Measurements from ENCODE around the gene PIRT. TPM values are rescaled to one million over a fixed set of nuclear protein-coding genes. Genes with fewer than 3 reads are reported as not detected.

Gene PIRT
- total RNA-seq, 4 donors from 2014 or later: not detected

DNA sequence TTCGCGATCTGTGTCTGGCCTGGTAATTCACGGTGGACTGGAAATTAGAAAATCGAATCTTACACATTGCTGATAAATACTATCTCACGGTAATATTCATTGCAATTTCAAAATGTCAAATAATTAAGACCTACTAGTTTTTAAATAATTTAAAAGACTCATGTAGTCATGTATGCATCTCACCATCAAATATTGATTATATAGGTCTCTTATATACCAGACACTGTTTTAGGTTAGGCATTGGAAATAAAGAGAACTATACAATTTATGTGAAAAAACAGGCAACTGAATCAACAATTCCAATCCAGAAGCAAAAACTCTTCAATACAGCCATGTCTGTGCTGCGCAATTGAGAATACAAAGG, 7.5 kb upstream of the PIRT start:
- TF ChIP-seq, protein P1, sequence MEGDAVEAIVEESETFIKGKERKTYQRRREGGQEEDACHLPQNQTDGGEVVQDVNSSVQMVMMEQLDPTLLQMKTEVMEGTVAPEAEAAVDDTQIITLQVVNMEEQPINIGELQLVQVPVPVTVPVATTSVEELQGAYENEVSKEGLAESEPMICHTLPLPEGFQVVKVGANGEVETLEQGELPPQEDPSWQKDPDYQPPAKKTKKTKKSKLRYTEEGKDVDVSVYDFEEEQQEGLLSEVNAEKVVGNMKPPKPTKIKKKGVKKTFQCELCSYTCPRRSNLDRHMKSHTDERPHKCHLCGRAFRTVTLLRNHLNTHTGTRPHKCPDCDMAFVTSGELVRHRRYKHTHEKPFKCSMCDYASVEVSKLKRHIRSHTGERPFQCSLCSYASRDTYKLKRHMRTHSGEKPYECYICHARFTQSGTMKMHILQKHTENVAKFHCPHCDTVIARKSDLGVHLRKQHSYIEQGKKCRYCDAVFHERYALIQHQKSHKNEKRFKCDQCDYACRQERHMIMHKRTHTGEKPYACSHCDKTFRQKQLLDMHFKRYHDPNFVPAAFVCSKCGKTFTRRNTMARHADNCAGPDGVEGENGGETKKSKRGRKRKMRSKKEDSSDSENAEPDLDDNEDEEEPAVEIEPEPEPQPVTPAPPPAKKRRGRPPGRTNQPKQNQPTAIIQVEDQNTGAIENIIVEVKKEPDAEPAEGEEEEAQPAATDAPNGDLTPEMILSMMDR (IDR thresholded peaks at IDR 0.05): no peak
- no peak for TF ChIP-seq POLR2A (IDR thresholded peaks at IDR 0.05)
- Histone ChIP-seq H3K36me3 (no peaks in the 10 kb centered on the region), H3K27me3 (no peaks in the 10 kb centered on the region), H3K4me3 (peak overlapping the region; percentile 27 to 62 (median 56)), H3K9me3 (no peaks in the 10 kb centered on the region), H3K27ac (peak overlapping the region in 1 of 4 donors; percentile 69), H3K4me1 (peaks cover 3 to 21% (median 5%) of the 10 kb centered on the region in 3 donors)
- intact Hi-C loops (cut with DNase I): loop anchor here (2.0 to 10.0 kb wide), 2 partner anchors 109 to 201 kb away; no protein-coding TSS in a partner anchor
- DNase-seq: no peak
- WGBS, 2 donors: 17 to 20% methylated on average over 6 of the region's 6 CpGs

DNA sequence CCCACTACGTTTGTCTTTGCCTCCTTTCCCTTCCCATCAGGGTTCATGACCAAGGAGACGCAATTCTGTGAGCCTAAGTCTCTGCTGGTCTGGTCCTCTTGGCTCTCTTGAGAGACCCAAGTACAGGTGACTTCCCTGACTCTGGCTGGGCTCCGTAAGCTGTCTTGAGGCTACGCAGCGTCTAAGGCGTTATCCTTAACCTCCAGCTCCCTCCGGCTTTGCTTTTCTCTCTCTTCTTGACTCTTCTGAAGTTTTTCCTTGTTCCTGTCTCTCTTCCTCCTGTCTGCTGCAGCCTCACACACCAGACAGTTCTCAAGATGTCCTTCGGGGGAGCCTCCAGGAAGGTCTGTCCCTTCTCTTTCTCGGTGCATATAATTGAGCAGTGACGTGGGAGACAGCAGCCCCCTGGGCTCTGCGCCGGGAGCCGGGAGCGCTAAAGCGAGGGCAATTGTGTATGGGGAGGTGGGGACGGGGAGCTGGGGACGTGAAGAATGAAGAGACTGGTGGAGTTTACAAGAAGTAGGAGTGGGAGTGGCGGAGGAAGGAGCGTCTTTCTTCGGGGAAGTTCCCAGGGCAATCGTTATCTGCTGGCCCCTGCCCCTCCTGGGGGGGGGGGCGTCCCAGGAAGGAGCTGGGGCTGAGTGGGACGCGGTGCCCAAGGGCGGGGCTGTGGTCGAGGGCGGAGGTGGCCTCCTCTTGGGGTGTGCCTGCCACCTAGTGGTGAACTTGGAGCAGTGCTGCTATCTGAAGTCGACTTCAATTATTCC, 6.9 kb upstream of the PIRT start:
- peak overlapping the region in 3 of 4 donors; percentile 34 to 77 (median 69) for H3K27ac ChIP-seq
- no peak for TF ChIP-seq POLR2A (IDR thresholded peaks at IDR 0.05)
- TF ChIP-seq, protein P1 (IDR thresholded peaks at IDR 0.05): peak; percentile 95 to 99 (median 98)
- H3K9me3 ChIP-seq: no peaks in the 10 kb centered on the region
- 8 to 9% methylated on average over 24 to 27 of the region's 28 CpGs for WGBS, 2 donors
- DNase-seq: no peak
- intact Hi-C loops (cut with DNase I): loop anchor here (2.0 to 10.0 kb wide), 3 partner anchors 68 to 200 kb away; no protein-coding TSS in a partner anchor
- H3K36me3 ChIP-seq: no peaks in the 10 kb centered on the region
- no peaks in the 10 kb centered on the region for H3K27me3 ChIP-seq
- H3K4me3 ChIP-seq: peak overlapping the region; percentile 27 to 62 (median 56)
- H3K4me1 ChIP-seq: peaks cover 3 to 21% (median 5%) of the 10 kb centered on the region in 3 donors

DNA sequence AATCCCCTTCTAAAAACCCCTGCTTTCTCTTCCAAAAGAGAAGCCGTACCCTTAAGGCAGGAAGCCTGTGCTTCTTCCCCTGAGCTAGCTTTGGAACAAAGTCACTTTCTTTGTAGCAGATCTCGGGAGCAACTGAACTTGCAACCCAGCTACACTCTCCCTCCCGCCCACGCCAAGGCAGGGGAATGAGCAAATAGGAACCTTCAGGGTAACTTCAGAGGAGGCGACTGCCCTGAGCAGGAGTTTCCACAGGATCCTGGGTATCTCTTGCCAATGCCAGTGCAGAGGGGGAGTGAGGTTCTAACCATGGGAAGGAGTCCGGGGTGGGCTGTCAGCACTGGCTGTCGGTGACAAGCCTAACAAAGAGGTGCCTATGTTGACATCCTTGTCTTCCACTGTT, 5.9 kb upstream of the PIRT start:
- no peak for DNase-seq
- no peaks in the 10 kb centered on the region for H3K9me3 ChIP-seq
- no peaks in the 10 kb centered on the region for H3K27me3 ChIP-seq
- no peak overlapping the region for H3K4me3 ChIP-seq
- TF ChIP-seq, protein P1 (IDR thresholded peaks at IDR 0.05): no peak
- TF ChIP-seq POLR2A (IDR thresholded peaks at IDR 0.05): no peak
- no peaks in the 10 kb centered on the region for H3K36me3 ChIP-seq
- intact Hi-C loops (cut with DNase I): loop anchor here (2.0 to 10.0 kb wide), 3 partner anchors 67 to 199 kb away; no protein-coding TSS in a partner anchor
- H3K4me1 ChIP-seq: peaks cover 3 to 21% (median 5%) of the 10 kb centered on the region in 3 donors
- 53 to 57% methylated on average over 2 to 7 of the region's 7 CpGs for WGBS, 2 donors
- no peak overlapping the region for H3K27ac ChIP-seq

DNA sequence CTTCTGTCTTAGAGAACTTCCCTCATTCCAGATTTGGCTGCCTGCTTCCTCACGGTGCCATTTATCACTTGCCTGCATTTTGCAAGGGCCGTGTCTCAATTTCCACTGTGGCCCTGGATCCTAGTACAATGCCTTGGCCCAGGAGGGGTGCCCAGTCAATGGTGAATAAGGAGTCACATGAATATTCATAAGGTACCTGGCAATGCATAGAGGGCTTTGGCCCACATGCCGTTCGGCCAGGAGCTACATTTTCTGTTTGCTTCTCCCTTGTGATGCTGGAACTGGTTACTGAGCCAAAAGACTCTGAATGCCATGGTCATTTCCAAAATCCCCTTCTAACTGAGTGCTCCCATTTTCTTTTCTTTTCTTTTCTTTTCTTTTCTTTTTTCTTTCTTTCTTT, 4.8 kb upstream of the PIRT start:
- TF ChIP-seq POLR2A (IDR thresholded peaks at IDR 0.05): no peak
- TF ChIP-seq, protein P1 (IDR thresholded peaks at IDR 0.05): no peak
- H3K27me3 ChIP-seq: no peaks in the 10 kb centered on the region
- H3K36me3 ChIP-seq: no peaks in the 10 kb centered on the region
- H3K9me3 ChIP-seq: no peaks in the 10 kb centered on the region
- 42 to 64% methylated on average over 4 of the region's 4 CpGs for WGBS, 2 donors
- H3K4me3 ChIP-seq: no peak overlapping the region
- intact Hi-C loops (cut with DNase I): loop anchor here (5.0 to 10.0 kb wide), 2 partner anchors 65 to 198 kb away; no protein-coding TSS in a partner anchor
- peaks cover 3 to 21% (median 5%) of the 10 kb centered on the region in 3 donors for H3K4me1 ChIP-seq
- DNase-seq: no peak
- no peak overlapping the region for H3K27ac ChIP-seq

- 69 to 73% methylated on average over 4 to 5 of the region's 5 CpGs for WGBS, 2 donors
- intact Hi-C loops (cut with DNase I): no loop called here
- no peak for TF ChIP-seq POLR2A (IDR thresholded peaks at IDR 0.05)
- TF ChIP-seq, protein P1 (IDR thresholded peaks at IDR 0.05): no peak
- Histone ChIP-seq H3K36me3 (no peaks in the 10 kb centered on the region), H3K27ac (no peak overlapping the region), H3K27me3 (peaks cover 0 to 4% (median 0%) of the 10 kb centered on the region in 4 donors), H3K4me3 (no peak overlapping the region), H3K9me3 (no peaks in the 10 kb centered on the region), H3K4me1 (peaks cover 0 to 2% (median 0%) of the 10 kb centered on the region in 3 donors)
- no peak for DNase-seq
Observed at GRCh38 chr17:10838682-10839081, 795 bp upstream of the PIRT start.
